HCT116 (cell line): ENCODE measurements around the gene ZSCAN9. TPM values are rescaled to one million over a fixed set of nuclear protein-coding genes. Genes with fewer than 3 reads are reported as not detected.

Experiments used
- ATAC-seq: fragments of 200-7000 bp; cut with Tn5 transposase; 2 replicates; pipeline ENCODE4 v1.9.1; 2020; ENCODE audit warnings: mild to moderate bottlenecking, moderate library complexity
- BruUV-seq: library from RNA; stranded (reverse); fragments of 400-500 nt; replicated peaks from 2 replicates; lab custom pipeline; 2021; lab: Mats Ljungman, UMichigan
- CTCF ChIA-PET: fragments of 300-600 bp; sonication (Branson Sonifier 250); formaldehyde crosslinking; loops from one replicate; lab custom pipeline; 2021; ENCODE audit warnings: antibody characterized with exemption; lab: Charles Lee
- POLR2A ChIA-PET: fragments of 300-600, 350-600 bp; sonication (Branson Sonifier 250); formaldehyde crosslinking; loops from one replicate; lab custom pipeline; 2021; ENCODE audit warnings: antibody characterized with exemption; lab: Charles Lee
- RAD21 ChIA-PET, 2 experiments: fragments of 300-600 bp; sonication (Branson Sonifier 250); formaldehyde crosslinking; loops; one replicate each; lab custom pipeline; 2023; ENCODE audit warnings: low total read pairs in 2 of 2; ENCODE audit not compliant: uncharacterized antibody in 2 of 2, unreplicated experiment in 2 of 2, low non-redundant PET in 1 of 2; lab: Charles Lee
- DNase-seq: peaks from one replicate; pipeline ENCODE4 v3.0.0-alpha.2; 2010; ENCODE audit warnings: low read depth, low spot score
- H2AFZ ChIP-seq: fragments of 200-600 bp; shearing (Covaris generic), sonication (generic); 2 replicates; pipeline ENCODE4 v1.6.1; 2017; ENCODE audit warnings: low read depth, mixed run types, mixed read lengths, antibody characterized with exemption, low read length; ENCODE audit not compliant: poor library complexity, severe bottlenecking
- H3K27ac ChIP-seq: 2 replicates; pipeline ENCODE4 v1.5.1; 2012; ENCODE audit warnings: low read depth, low read length
- H3K27me3 ChIP-seq: fragments of 200-600 bp; sonication (generic); 2 replicates; pipeline ENCODE4 v1.6.1; 2016; ENCODE audit warnings: mixed run types, low read length, mixed read lengths; ENCODE audit not compliant: insufficient read depth
- H3K36me3 ChIP-seq, 2 experiments: fragments of 200-500 bp in 1 of 2; fragments of 200-600 bp in 1 of 2; sonication (Bioruptor generic) in 1 of 2; sonication (generic) in 1 of 2; 2 replicates each; pipeline versions ENCODE4 v1.5.1 to v1.6.1; 2014 to 2016; ENCODE audit warnings: low read length in 2 of 2, inconsistent platforms in 1 of 2, mixed read lengths in 1 of 2, mixed run types in 1 of 2; ENCODE audit not compliant: insufficient read depth in 2 of 2, control insufficient read depth in 1 of 2
- H3K4me1 ChIP-seq, 2 experiments: fragments of 200-600 bp in 1 of 2; sonication (generic) in 1 of 2; 2 replicates each; pipeline versions ENCODE4 v1.5.1 to v1.6.1; 2012 to 2017; ENCODE audit warnings: low read length in 2 of 2, inconsistent platforms in 1 of 2, mild to moderate bottlenecking in 1 of 2, mixed read lengths in 1 of 2, mixed run types in 1 of 2, moderate library complexity in 1 of 2; ENCODE audit not compliant: insufficient read depth in 2 of 2, control insufficient read depth in 1 of 2
- H3K4me2 ChIP-seq: fragments of 200-600 bp; sonication (generic); 2 replicates; pipeline ENCODE4 v1.6.1; 2017; ENCODE audit warnings: mixed run types, low read length, mixed read lengths
- H3K4me3 ChIP-seq, 2 experiments: fragments of 200-600 bp in 1 of 2; sonication (generic) in 1 of 2; replicated peaks in 1 of 2; 2 replicates each; pipeline ENCODE4 v1.5.1; 2011 to 2016; ENCODE audit warnings: low read length in 2 of 2, control low read depth in 1 of 2, low read depth in 1 of 2, mild to moderate bottlenecking in 1 of 2, mixed read lengths in 1 of 2, mixed run types in 1 of 2
- H3K79me2 ChIP-seq: fragments of 200-600 bp; sonication (generic); 2 replicates; pipeline ENCODE4 v1.6.1; 2017; ENCODE audit warnings: mild to moderate bottlenecking, mixed run types, low read length, moderate library complexity, mixed read lengths; ENCODE audit not compliant: insufficient read depth
- H3K9ac ChIP-seq: fragments of 200-600 bp; sonication (generic); 2 replicates; pipeline ENCODE4 v1.6.1; 2016; ENCODE audit warnings: low read length, mixed read lengths
- H3K9me2 ChIP-seq: fragments of 200-600 bp; sonication (generic), shearing (Covaris generic); 2 replicates; pipeline ENCODE4 v1.6.1; 2017; ENCODE audit warnings: mixed run types, mild to moderate bottlenecking, moderate library complexity; ENCODE audit not compliant: insufficient read depth
- H3K9me3 ChIP-seq, 2 experiments: fragments of 200-500 bp in 1 of 2; fragments of 200-600 bp in 1 of 2; sonication (Bioruptor generic) in 1 of 2; sonication (generic) in 1 of 2; 2 replicates each; pipeline ENCODE4 v1.6.1; 2014 to 2017; ENCODE audit warnings: low read length in 2 of 2, mixed read lengths in 2 of 2, inconsistent platforms in 1 of 2, low read depth in 1 of 2, mild to moderate bottlenecking in 1 of 2, mixed run types in 1 of 2, moderate library complexity in 1 of 2; ENCODE audit not compliant: control insufficient read depth in 1 of 2, insufficient read depth in 1 of 2
- H4K20me1 ChIP-seq: fragments of 200-600 bp; sonication (generic), shearing (Covaris generic); 2 replicates; pipeline ENCODE4 v1.6.1; 2017; ENCODE audit warnings: mixed run types, mild to moderate bottlenecking, moderate library complexity; ENCODE audit not compliant: insufficient read depth
- ATF3 ChIP-seq: IDR thresholded peaks from 2 replicates; pipeline ENCODE4 v1.6.1; 2012
- CEBPB ChIP-seq: IDR thresholded peaks from 2 replicates; pipeline ENCODE4 v1.6.1; 2012; ENCODE audit warnings: low read depth
- EGR1 ChIP-seq: IDR thresholded peaks from 2 replicates; pipeline ENCODE4 v1.6.1; 2012; ENCODE audit warnings: low read depth
- EZH2 ChIP-seq: fragments of 200-600 bp; sonication (generic); IDR thresholded peaks from 2 replicates; pipeline ENCODE4 v1.6.1; 2017; ENCODE audit warnings: antibody characterized with exemption, mixed run types
- EZH2phosphoT487 ChIP-seq: fragments of 200-600 bp; IDR thresholded peaks from 2 replicates; pipeline ENCODE4 v1.6.1; 2018; ENCODE audit warnings: antibody characterized with exemption, borderline replicate concordance
- FOSL1 ChIP-seq: IDR thresholded peaks from 2 replicates; pipeline ENCODE4 v1.6.1; 2012; ENCODE audit warnings: low read depth
- JUND ChIP-seq: IDR thresholded peaks from 2 replicates; pipeline ENCODE4 v1.6.1; 2012
- MAX ChIP-seq: IDR thresholded peaks from 2 replicates; pipeline ENCODE4 v1.6.1; 2012
- POLR2AphosphoS5 ChIP-seq: IDR thresholded peaks from 2 replicates; pipeline ENCODE4 v1.6.1; 2011; ENCODE audit warnings: mild to moderate bottlenecking, low read depth, low read length, moderate library complexity
- REST ChIP-seq: IDR thresholded peaks from 2 replicates; pipeline ENCODE4 v1.6.1; 2012; ENCODE audit warnings: low read depth
- SRF ChIP-seq: IDR thresholded peaks from 2 replicates; pipeline ENCODE4 v1.6.1; 2012; ENCODE audit warnings: low read depth
- YY1 ChIP-seq: IDR thresholded peaks from 2 replicates; pipeline ENCODE4 v1.6.1; 2011; ENCODE audit warnings: low read length, low read depth, moderate library complexity, mild to moderate bottlenecking; ENCODE audit not compliant: insufficient replicate concordance; ENCODE audit errors: extremely low read depth
- ZBTB33 ChIP-seq: IDR thresholded peaks from 2 replicates; pipeline ENCODE4 v1.6.1; 2011; ENCODE audit warnings: mild to moderate bottlenecking, low read length, moderate library complexity; ENCODE audit not compliant: insufficient replicate concordance; ENCODE audit errors: extremely low read depth
- ZFX ChIP-seq: fragments of 450-650 bp; IDR thresholded peaks from 2 replicates; pipeline ENCODE4 v1.6.1; 2017
- intact Hi-C: fragments of 100-400 bp; cut with micrococcal nuclease; formaldehyde crosslinking; loops from 2 replicates; pipeline ENCODE4 v1.10.0; 2022
- total RNA-seq: library from RNA; stranded (reverse); gene quantifications from one replicate; pipeline ENCODE4 v1.2.1, GENCODE V29; 2021; ENCODE audit not compliant: unreplicated experiment

ZSCAN9 gene
- total RNA-seq, 1 experiment from 2014 or later, result 10.8 TPM

- H3K4me2 ChIP-seq, result no peak overlapping the region
- intact Hi-C loops, result no loop called here
- peaks cover 16 to 20% of the 10 kb centered on the region in 2 experiments; a peak in 2 of 4 replicates for H3K36me3 ChIP-seq
- no peaks in the 10 kb centered on the region for H3K9me2 ChIP-seq
- POLR2A ChIA-PET, result no interaction called here
- TF ChIP-seq CEBPB (no peak), MAX (no peak), EGR1 (no peak), ZBTB33 (no peak), POLR2AphosphoS5 (no peak), ATF3 (no peak), YY1 (no peak), EZH2 (no peak), JUND (no peak), ZFX (no peak), REST (no peak), FOSL1 (no peak), EZH2phosphoT487 (no peak), SRF (no peak)
- DNase-seq, result no peak
- no peak overlapping the region for H2AFZ ChIP-seq
- H3K9me3 ChIP-seq, result no peaks in the 10 kb centered on the region
- no peak overlapping the region for H3K9ac ChIP-seq
- H3K79me2 ChIP-seq, result no peaks in the 10 kb centered on the region
- CTCF ChIA-PET, result no interaction called here
- H3K27ac ChIP-seq, result no peak overlapping the region
- no peak for ATAC-seq
- no peaks in the 10 kb centered on the region for H4K20me1 ChIP-seq
- BruUV-seq, result no TSS peak
- H3K4me1 ChIP-seq, result no peaks in the 10 kb centered on the region
- no peaks in the 10 kb centered on the region for H3K27me3 ChIP-seq
- H3K4me3 ChIP-seq, result no peak overlapping the region
- RAD21 ChIA-PET, result no interaction called here
Measured at GRCh38 chr6:28277746-28278145, 52.7 kb downstream of the ZSCAN9 start.
